Activated T-cell treated with anti-CD3 and anti-CD28 coated beads for 4 hours (primary cell): ENCODE data around the gene SERINC4.

Experiments
- DNase-seq: peaks from one replicate; pipeline ENCODE4 v3.0.0-alpha.2; 2020

Gene SERINC4

GRCh38 chr15:43795997-43796396, 4.0 kb downstream of the SERINC4 start:
- no peak for DNase-seq

- no peak for DNase-seq
Observed at GRCh38 chr15:43795197-43795596, 4.8 kb downstream of the SERINC4 start.

- DNase-seq = no peak
Observed at GRCh38 chr15:43794269-43795037, 5.6 kb downstream of the SERINC4 start.

- DNase-seq = no peak
Observed at GRCh38 chr15:43793647-43794046, 6.4 kb downstream of the SERINC4 start.

GRCh38 chr15:43792761-43793476, 7.1 kb downstream of the SERINC4 start:
- no peak for DNase-seq

- peak; percentile 100 for DNase-seq
Observed at GRCh38 chr15:43791993-43792760, 7.8 kb downstream of the SERINC4 start, which contains the start of gene SERF2. SERF2 (plus strand) TSS chr15:43792320; CDS start chr15:43792377, 57 bp downstream.

- DNase-seq = no peak
Observed at GRCh38 chr15:43789409-43789808, 10.6 kb downstream of the SERINC4 start.

GRCh38 chr15:43779016-43779415, 21.0 kb downstream of the SERINC4 start:
- no peak for DNase-seq

- peak; percentile 78 for DNase-seq
Observed at GRCh38 chr15:43777267-43777914, 22.6 kb downstream of the SERINC4 start.

GRCh38 chr15:43776718-43777266, 23.2 kb downstream of the SERINC4 start, which contains the start of gene ELL3:
ELL3 (minus strand) TSS chr15:43776966; CDS start chr15:43776901, 65 bp downstream.
- peak; percentile 71 for DNase-seq

- no peak for DNase-seq
Observed at GRCh38 chr15:43776101-43776717, 23.8 kb downstream of the SERINC4 start.

- DNase-seq = no peak
Observed at GRCh38 chr15:43775411-43775965, 24.5 kb downstream of the SERINC4 start.

- DNase-seq = no peak
Observed at GRCh38 chr15:43774062-43774461, 26.0 kb downstream of the SERINC4 start.

GRCh38 chr15:43772624-43773023, 27.4 kb downstream of the SERINC4 start:
- DNase-seq = no peak

- no peak for DNase-seq
Observed at GRCh38 chr15:43771816-43772215, 28.2 kb downstream of the SERINC4 start.

- peak; percentile 51 for DNase-seq
Observed at GRCh38 chr15:43769584-43770228, 30.3 kb downstream of the SERINC4 start.

GRCh38 chr15:43763819-43764446, 36.1 kb downstream of the SERINC4 start:
- no peak for DNase-seq

GRCh38 chr15:43762824-43763223, 37.2 kb downstream of the SERINC4 start:
- DNase-seq = no peak

GRCh38 chr15:43751885-43752284, 48.1 kb downstream of the SERINC4 start:
- no peak for DNase-seq

- DNase-seq = peak; percentile 14
Observed at GRCh38 chr15:43749690-43750345, 50.2 kb downstream of the SERINC4 start.
